HS-5 (cell line): Measurements from ENCODE around the gene PZP.

Experiments used
- DNase-seq: peaks from one replicate; pipeline ENCODE4 v3.0.0-alpha.2; 2012; ENCODE audit warnings: low read depth

PZP gene

DNA sequence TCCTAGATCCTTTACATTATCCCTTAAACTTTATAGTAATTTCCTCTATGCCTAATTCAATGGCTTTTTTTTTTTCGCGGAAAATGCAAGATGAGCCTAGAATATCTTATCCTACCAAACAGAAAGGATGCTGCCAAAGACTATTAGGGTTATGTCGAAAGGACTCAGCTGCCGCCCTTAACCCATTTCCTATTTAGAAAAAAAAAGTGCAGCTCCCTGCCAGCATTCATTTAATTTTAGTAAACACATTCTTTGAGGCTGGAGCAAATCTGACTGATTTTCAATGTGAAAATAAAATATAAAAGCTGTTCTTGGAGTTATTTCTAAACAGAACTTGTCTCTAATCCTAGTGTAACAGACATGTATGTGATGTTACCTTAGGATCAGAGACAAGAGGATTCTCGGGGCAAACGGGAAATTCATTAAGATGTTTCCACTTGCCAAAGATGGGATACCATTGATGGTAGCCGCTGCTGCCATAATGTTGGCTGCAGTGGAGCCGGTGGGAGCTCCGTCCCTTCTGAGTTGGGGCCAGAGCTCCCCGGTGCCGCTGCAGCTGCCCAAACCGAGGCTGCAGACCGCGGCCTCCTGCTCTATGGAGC, 84.3 kb downstream of the PZP start:
- DNase-seq: no peak

DNA sequence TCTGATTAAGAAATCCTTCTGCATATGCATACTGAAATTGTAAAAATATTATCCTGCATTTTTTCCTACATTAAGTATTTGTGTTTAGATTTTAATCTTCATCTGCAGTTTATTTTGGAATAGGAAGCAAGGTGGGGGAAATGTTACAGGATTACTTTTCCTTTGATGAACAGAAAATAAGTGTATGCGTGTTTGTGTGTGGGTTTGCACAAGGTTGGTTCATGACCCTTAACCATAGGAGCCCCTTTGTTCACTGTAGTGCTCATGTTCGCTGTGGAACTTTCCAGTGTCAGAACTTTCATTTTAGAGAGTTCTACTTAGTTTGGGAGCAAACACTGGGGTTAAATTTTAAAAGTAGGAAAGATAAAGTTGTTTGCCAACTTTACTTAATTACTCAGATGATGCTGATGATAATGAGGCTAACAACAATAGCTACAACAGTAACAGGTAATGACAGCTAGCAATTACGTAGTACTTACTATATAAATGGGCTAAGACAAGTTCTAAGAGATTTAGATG, 86.0 kb downstream of the PZP start:
- no peak for DNase-seq

DNA sequence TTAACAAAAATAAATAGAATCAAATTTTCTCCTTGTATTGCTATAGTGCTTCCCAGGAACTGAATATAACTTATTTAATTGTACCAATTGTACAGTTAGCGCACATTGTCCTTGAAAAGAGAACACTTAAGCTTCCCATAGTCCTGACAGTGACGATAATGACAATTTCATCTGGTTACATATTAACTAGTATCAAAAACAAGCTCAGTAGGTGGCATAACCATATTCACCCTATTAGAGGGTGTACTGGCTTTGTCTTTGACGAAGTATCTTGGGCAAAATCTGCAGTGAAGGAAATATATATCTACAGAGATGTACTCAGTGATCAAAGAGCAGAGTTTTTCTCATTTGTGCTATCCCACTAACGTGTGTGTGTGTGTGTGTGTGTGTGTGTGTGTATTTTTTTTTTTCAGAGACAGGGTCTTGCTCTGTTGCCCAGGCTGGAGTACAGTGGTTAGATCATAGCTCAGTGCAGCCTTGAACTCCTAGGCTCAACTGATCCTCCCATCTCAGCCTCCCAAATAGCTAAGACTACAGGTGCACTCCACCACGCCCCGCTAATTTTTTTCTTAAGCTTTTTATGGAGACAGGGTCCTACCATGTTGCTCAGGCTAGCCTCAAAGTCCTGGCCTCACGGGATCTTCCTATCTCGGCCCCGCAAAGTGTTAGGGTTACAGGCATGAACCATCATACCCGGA, 87.6 kb downstream of the PZP start:
- DNase-seq: no peak

DNA sequence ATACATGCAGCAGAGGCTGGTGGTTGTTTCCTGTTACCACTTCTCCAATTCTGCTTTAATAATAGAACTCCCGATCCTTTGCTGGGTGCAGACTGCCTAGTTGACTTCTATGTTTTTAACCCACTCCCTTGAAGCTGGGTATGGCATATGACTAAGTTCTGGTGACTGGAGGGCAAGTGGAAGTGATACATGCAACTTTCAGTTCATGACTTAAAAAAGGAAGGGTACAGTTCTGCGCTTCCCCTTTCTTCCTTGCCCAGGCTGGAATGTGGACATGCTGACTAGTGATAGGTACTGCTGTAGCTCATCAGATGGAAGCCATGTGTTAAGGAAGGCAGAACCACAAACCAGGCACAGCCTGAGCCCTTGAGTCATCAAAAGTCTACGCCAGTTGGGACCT, 90.0 kb downstream of the PZP start:
- DNase-seq: no peak

DNA sequence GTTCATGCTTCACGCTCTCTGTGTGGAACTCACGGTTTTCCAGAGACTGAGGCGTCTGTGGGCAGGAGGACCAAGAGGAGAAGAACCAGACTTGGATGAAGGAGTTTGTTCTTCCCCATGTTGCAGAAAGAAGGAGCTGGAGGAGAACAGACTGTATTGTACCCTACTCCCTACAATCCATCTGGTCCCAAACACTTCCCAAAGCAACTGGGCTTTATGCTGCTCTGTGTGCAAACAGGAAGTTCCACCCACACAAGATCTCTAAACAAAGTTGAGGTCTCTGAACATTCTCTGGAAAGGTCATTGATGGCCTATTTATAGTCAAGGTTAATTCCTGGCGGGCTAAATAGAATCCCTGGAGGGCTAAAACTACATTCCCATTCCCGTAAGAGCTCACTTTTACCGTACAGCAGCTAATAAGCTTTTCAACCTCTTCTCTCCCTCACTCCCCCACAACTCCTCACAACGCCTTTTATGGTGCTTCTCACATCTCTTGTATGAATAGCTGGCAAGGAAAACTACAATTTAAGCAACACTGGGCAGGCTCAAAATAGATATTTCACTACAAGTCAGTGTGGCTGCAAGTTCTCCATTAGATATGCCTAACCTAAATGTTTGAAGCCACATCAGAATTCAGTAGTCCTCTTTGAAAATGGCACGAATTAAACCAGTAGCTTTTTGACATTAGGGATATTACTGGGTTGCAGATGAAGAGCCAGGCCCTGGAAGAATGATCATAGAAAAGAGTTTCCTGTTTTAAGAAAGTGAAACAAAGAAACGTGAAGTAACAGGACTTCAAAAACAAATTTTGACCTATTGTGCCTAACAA, 92.2 kb downstream of the PZP start, which contains the start of gene A2M:
A2M (minus strand) TSS at position 189 of the 829 bp plus-strand sequence; CDS start at position 119, 70 bp downstream.
- no peak for DNase-seq

DNA sequence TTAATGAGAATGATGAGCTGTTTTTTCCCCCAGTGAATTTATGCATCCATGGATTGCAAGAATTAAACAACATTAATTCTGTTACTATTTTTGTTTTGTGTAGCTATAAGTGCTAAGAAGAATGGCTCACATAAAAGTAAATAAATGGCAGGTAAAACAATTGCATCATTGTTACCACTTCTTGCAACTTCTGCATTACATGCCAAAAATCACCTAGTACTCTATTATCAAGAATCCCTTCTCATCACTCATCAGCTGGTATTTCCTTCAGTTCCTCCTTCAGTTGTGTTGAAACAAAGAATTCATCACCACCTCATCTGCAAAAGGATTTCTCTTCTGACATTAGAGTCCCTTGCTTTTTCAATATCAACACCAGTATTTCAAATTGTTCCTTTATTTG, 93.2 kb downstream of the PZP start:
- no peak for DNase-seq

DNA sequence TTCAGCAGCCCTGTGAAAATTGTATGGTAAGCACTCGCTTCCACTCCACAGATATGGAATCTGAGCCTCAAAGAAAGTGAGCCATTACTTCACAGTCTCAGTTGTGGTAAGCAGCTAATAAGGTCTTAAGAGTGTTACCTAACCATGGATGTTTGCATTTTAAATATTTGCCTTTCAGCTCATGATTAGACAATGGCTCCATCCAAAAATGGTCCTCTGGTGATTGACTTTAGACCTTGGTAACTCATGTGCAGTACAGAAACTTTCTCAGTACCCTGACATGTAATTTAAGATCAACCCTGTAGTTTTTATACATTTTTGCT, 94.2 kb downstream of the PZP start:
- DNase-seq: no peak

DNA sequence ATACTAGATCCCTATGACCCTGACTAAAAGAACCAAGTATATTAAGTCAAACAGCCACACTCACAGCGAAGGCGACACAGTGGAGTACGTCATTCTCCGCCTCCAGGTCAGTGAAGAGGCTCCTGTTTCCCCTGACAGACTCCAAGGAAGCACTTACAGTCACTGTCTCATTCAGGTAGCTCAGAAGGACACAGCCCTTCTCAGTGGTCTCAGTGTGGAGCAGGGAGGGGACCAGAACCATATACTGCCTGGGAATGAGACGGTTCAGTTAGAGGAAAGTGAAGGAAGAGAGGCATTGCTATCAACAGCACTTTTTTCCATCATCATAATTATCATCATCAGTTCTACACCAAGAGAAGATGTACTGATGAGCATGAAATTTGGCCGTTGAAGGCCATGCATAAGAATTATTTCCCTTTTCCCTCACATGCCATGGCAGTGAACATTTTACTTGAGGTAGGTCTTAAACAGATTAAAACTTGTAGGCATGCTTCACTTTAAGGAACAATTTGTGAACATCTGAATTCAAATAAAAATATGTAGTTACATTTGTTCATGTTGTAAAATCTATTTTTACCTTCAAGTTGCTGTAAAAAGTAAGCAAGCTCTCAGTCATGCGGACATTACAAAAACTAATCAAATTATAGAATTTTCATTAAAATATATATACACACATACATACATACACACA, 94.8 kb downstream of the PZP start:
- DNase-seq: no peak

DNA sequence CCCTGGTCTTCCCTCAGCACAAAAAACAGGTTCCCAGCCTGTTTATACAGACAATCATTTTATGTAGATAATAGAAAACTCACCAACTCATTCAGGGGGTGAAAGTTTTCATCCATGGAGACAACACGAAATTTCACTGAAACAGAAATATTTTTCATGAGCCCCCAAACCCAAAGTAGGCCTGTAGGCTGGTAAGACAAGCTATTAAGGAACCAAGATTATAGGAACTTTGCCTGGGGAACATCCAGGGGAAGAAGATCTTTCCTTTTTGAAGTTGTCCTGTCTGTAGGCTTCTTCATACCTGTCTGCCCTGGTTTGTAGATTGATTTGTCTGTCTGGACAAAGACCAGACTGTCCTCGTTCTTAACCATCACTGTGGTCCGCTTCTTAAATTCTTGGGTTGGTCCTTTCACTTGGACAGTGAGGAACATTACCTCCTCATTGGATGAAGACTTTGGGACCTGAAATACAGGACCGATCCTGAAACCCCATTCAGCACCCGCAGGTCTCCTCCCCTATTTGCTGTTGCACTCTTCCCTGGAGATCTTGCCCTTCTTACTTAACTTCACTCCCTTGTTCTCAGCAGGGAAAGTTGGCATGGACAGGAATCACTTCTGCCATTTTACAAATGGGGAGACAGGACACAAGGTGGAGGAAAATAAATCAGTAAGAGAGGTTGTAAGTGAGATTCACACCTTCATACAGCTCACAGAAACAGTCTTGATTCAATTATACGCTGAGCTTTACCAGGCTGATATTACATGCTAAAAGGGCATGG, 95.9 kb downstream of the PZP start:
- DNase-seq: no peak

DNA sequence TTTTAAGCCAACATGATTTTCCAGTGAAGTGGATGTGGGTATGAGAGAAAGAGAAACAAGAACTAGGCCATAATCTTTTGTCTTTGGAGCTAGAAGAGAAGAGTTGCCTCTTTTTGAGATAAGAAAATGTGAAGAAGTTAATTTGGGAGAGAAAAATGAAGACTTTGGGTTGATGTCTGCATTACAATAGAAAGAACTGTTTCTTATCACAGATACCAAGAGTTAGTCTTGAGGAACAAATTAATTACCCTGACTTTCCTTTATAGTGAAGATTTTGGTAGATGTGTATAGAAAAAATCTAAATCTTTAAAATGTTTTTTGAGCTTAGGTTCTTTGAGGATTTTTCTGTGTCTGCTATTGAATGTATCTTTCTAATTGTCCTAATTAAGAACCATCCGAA, 96.7 kb downstream of the PZP start:
- no peak for DNase-seq

DNA sequence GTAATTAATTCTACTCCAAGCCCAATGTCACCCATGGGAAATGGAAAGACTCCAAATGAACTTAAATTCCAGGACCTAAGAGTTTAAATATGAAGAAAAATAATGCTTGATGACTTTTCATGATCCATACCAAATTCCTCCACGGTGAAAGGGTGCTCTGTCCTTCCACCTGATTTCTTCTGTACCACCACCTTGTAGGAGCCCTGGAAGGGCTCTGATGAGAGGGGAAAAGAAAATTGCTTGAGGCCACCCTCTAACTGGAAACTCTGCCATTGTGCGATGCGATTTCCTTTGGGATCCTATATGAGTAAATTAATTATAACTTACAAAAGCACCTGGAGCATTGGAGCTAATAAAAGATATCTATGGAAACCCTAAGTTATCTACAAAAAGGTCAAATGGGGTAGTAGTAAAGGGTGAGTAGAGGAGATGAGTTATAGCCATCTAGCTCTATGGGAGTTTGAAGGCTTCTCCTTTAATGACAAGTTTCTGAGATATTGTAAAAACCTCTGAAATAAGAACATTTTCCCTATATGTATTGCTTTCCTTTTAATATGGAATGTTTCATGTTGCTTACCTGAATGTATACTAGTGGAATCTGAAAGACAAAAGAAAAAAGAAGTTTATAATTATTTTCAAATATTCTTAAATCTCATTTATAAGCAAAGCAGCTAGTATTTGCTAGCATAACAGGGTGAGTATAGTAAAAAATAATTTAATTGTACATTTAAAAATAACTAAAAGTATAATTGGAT, 98.3 kb downstream of the PZP start:
- no peak for DNase-seq

DNA sequence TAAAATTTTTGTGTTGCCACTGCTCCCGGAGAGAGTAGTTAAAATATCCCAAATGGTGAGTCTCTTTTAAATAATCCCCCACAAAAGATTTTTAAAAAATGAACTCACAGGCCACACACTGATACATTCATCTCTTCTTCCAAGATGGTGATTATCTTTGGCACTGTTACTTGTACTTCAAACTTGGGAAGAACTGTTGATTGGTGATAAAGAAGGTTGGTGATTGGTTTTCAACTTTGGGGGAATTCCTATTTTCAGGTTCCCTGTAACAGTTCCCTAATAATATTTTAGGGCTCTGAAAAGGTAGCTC, 99.0 kb downstream of the PZP start:
- DNase-seq: no peak

DNA sequence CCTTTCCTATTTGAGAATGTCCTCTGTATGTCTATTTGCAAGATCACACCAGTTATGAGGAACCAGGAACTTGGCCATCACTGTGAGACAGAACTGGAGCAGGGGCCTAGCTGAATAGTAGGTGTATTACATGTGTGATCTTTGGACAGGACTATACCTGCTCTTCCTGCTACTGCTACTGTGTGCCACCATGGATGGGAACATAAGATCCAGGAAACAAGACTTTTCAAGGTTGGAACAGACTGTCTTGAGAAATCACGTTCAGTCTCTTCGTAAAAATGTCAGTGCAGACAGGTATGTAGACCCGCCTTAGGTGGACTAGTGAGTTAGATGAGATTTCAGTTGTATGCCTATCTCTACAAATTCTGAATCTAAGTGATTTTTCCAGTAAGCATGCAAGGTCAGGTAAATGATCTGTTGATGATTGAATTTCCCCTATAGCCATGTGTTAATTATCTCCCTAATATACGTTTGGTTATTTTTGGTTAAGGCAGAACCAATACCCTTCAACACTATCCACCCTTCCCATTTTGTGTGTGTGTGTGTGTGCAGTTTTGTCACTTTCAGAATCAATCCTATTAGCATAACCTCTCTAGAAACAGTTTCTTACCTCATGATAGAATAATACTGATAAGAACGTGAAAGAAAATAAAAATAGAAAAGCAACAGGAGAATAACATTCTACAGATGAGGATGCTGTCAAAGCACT, 99.5 kb downstream of the PZP start:
- no peak for DNase-seq

DNA sequence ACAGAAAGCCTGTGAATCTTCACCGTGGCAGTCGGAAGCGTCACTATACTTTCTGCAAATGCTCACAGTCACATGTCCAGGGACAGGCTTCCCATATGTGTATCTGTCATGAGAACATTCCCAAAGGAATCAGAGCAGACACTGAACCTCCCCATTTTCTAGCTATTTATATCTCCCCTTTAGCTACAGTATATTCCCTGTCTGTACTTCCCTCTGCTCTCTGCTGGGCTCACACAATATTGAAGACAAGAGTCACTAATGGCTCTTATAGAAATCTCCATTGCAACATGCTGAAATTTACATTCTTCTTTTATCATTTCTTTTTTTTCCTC, 100.7 kb downstream of the PZP start:
- no peak for DNase-seq

DNA sequence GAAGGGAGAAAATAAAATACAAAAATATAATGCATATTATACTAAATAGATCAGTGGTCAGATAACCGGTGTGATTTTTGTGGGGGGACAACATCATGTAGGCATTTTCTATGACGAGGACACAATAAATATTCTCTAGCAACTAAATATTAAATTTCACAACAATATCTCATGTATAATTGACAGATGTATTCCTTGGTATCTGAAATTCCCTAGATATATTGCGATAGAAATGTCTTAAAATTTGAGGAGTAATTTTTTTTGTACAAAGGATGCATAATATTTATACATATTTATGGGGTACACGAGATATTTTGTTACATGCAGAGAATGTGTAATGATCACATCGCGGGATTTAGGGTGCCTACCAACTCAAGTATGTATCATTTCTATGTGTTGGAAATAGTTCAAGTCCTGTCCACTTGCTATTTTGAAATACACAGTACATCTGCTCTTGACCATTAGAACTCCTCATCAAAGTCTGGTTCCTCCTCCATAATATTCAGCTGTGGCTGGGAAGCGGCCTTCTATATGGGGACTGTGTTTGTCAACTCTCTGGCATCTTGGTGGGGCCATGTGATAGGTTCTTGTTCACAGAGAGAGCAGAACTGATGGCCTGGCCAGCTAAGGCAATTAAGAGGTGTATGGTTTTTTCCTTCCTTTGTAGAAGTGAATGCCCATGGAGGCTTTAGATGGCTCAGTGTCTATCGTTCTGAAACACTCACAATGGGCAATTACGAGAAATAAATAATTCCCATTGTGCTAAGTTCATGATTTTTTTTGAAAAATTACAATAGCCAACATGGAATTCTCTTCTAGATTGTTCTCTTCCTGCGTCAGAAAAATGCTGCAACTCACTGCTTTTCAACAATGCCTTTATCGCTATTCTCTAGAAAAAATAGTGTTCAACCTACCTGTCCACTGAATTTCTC, 101.3 kb downstream of the PZP start:
- DNase-seq: no peak

DNA sequence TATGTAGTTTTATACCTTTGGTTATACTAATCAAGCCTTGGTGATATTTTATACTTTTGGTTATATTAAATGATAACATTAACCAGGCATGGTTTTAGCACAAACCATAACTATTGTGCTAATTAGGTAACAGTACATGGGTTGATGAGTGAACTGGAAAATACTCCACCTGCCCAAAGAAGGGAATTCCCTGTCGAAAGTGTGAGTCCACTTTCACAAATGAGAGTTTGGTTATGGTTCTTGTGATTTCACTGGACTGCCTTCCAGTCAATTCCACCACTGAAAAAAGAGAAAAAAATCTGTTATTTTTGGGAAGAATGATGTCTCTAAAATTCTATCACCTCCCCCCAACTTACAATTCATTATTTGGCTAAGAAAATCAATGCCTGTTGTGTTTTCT, 102.1 kb downstream of the PZP start:
- no peak for DNase-seq

DNA sequence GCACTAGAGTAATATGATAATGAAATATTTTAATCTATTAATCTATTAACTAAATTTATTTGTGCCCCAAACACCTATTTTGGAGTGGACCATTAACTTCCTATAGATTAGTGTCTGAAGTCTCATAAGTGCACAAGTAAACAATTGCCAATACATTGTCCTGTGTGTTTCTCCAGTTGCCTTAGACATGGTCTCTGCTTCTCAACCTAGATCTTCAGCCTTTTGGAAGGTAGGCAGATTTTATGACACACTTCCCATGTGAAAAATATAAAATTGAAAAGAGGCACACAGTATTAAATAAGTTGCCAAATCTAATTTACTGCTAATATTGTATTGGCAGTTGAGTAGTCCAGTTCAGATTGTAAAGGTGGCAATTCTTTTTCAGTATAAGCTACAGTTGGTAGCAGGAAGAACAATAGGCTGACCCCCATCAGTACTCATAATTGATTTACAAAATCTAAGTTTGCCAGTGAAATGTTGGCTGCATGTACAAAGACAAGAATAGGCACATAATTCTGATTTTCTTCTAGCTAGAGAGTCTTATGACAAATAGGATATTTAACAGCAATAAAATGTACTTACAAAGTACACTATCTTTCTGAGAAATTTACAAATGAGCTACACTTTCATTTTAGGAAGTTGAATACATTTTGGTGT, 103.3 kb downstream of the PZP start:
- no peak for DNase-seq

DNA sequence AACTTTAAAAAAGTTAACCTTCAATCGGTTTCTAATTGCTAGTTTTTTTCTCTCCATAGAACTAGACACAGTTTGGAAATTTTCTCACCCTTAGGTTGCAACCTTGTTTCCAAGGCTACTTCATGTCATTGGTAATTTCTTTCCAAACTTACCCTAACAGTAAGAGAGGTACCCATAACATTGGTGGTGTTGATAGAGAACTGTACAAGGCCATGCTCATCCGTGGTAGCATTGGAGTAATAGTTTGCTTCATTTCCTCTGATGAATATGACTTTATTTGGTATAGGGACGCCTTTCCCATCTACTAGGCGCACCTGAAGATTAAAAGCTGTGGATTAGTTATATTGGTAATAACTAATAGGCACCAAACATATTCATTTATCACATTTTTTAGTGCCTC, 104.1 kb downstream of the PZP start:
- no peak for DNase-seq
